ENCODE results near the gene STK39. TPM values are rescaled to one million over a fixed set of nuclear protein-coding genes. Genes with fewer than 3 reads are reported as not detected.
"Not testable (repeated sequence)": the region's sequence is repeated elsewhere in the genome, so short reads cannot be mapped to it uniquely, and the experiment has no call there.

STK39 gene
- 10 to 100 TPM; 27.3 to 28.8 TPM for total RNA-seq

DNA sequence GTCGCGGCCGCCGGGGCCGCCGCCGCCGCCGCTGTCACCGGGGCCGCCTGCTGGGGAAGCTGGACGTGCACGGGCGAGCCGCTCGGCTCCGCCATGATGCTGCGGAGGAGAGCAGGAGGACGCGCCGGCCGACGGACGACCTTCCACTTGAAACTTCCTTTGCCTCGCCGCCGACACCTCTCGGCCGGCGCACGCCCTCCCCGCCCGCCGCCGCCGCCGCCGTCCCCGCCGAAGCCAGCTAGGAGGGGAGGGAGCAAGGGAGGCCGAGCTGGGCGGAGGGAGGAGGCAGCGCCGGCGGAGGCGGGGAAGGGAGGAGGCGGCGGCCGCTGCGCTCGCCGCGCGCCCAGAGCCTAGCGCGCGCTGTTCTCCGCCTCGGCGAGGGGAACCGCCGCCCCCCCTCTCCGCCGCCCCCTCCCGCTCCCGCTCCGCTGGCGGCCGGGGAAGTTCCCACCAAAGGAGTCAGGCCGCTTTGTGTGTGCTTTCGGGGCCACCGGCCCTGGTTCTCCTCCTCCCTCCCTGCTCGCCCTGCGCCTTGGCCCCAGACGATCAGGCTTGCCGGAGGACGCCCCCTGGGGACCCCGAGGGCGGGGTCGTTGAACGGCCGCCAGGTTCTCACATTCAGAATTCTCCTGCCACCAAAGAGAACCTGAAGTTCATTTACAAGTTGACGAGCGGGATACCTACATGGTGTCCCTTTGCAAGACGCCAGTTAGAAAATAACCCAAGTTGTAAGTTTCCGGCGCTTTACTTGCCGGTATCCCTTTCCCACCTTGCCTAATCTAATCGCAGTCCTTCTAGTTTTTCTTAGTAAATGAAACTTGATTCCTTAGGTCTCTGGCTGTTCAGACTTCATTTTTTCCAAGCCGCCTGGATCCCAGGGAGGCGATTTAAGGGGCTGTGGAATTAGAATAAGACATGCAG is at the start of gene STK39:
Gene STK39 (minus strand): TSS at position 255 of the 921 bp plus-strand sequence. CDS start 160 bp downstream, at position 95.
- ATAC-seq (ENCODE audit: low read depth) (peak; percentile 73), DNase-seq (peak; percentile 79)
- peaks cover 5% of the 10 kb centered on the region for H3K27me3 Mint-ChIP-seq
- peaks cover 5% of the 10 kb centered on the region for H3K36me3 Mint-ChIP-seq
- H3K27ac Mint-ChIP-seq, result peak within 1 kb of the TSS; percentile 94
- POLR2A ChIA-PET, result interaction anchor here (0.6 to 1.3 kb wide), 4 partner anchors 52 to 613 kb away, joined by 3 to 9 read pairs (median 4); no protein-coding TSS in a partner anchor
- no peaks in the 10 kb centered on the region for H3K9me3 Mint-ChIP-seq
- H3K4me3 Mint-ChIP-seq, result peak within 1 kb of the TSS; percentile 94
- H3K4me1 Mint-ChIP-seq, result peaks cover 29% of the 10 kb centered on the region

DNA sequence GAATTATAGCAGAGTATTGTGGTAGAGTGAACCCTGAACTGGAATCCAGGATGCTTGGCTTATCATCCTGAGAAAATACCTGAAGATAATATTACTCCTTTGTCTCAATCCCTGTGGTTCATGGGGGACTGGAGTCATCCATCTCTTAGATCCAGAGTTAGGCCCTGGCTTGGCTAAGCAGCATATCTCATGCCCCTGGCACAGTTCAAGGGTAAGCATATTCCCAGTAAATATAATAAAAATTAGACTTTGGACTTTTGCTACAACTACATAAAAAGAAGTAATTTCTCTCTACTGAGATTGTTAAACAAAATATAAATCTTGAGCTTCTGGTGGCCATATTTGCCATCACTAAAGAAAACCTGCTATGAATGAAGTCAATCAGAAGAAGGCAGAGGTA is 47.7 kb upstream of the STK39 start:
- Mint-ChIP-seq H3K27ac (no peak overlapping the region), H3K36me3 (no peaks in the 10 kb centered on the region), H3K9me3 (no peaks in the 10 kb centered on the region), H3K4me1 (no peaks in the 10 kb centered on the region), H3K27me3 (peaks cover 6% of the 10 kb centered on the region), H3K4me3 (no peak overlapping the region)
- POLR2A ChIA-PET, result no interaction called here
- DNase-seq (no peak), ATAC-seq (ENCODE audit: low read depth) (no peak)

DNA sequence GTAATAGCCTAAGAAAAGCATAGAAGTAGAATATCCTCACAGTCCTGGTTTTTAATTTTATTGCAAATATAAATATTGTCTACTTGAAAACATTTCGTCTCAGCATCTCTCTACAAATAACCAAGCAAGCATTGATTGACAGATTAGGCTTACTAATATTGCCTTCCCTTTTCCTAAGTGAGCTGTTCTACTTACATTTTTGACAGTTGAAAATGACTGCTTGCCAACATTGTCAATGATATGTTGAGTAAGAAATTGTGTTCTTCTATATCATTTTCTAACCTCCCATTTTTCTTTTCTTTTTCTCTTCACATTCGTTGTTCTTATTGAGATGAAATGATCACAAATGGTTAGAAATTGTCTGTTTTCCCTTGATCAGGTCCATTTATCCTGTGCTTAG is 47.0 kb upstream of the STK39 start:
- POLR2A ChIA-PET, result no interaction called here
- H3K27ac Mint-ChIP-seq, result no peak overlapping the region
- no peak for DNase-seq
- H3K36me3 Mint-ChIP-seq, result no peaks in the 10 kb centered on the region
- no peak overlapping the region for H3K4me3 Mint-ChIP-seq
- H3K9me3 Mint-ChIP-seq, result no peaks in the 10 kb centered on the region
- no peaks in the 10 kb centered on the region for H3K4me1 Mint-ChIP-seq
- no peak for ATAC-seq (ENCODE audit: low read depth)
- H3K27me3 Mint-ChIP-seq, result peaks cover 6% of the 10 kb centered on the region

DNA sequence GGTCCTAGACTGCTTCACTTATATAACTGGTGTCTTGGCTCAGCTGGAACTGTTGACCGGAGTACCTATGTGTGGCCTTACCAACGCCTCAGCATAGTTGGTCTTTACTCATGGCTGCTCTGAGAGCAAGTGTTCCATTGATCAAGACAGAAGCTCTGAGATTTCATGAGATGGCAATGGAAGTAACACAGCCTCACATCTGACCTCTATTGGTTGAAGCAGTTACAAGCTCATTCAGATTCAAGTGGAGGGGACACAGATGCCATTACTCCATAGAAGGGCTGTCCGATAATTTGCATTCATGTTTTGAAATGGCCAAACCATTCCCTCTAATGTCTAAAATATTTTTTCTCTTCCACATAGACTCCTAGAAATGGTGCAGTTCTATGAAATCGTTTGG is 46.4 kb upstream of the STK39 start:
- no peaks in the 10 kb centered on the region for H3K4me1 Mint-ChIP-seq
- no peaks in the 10 kb centered on the region for H3K36me3 Mint-ChIP-seq
- H3K9me3 Mint-ChIP-seq, result no peaks in the 10 kb centered on the region
- peaks cover 6% of the 10 kb centered on the region for H3K27me3 Mint-ChIP-seq
- ATAC-seq (ENCODE audit: low read depth) (no peak), DNase-seq (no peak)
- H3K27ac Mint-ChIP-seq, result no peak overlapping the region
- no peak overlapping the region for H3K4me3 Mint-ChIP-seq
- POLR2A ChIA-PET, result no interaction called here

DNA sequence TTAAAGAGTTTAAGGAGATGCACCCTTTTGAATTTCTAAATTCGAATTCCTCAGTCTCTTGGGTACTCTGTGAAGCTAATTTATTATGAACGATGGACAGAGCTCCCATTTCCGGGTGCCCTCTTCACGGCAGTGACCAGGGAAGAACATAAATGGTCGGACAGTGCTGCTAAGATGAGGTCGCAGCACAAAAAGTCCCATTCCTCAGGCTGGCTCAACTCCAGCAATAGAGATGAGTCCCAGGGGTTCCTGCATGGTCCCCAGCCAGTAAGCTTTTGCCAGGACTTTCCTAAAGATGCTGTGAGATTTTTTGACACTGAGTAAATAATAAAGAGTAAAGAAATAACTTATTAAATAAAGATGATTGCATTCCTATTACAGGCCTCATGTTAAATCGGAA is 43.0 kb upstream of the STK39 start:
- DNase-seq, result no peak
- no peaks in the 10 kb centered on the region for H3K36me3 Mint-ChIP-seq
- H3K9me3 Mint-ChIP-seq, result no peaks in the 10 kb centered on the region
- no peaks in the 10 kb centered on the region for H3K4me1 Mint-ChIP-seq
- H3K27me3 Mint-ChIP-seq, result no peaks in the 10 kb centered on the region
- POLR2A ChIA-PET, result no interaction called here
- no peak overlapping the region for H3K27ac Mint-ChIP-seq
- no peak overlapping the region for H3K4me3 Mint-ChIP-seq
- ATAC-seq (ENCODE audit: low read depth), result no peak

DNA sequence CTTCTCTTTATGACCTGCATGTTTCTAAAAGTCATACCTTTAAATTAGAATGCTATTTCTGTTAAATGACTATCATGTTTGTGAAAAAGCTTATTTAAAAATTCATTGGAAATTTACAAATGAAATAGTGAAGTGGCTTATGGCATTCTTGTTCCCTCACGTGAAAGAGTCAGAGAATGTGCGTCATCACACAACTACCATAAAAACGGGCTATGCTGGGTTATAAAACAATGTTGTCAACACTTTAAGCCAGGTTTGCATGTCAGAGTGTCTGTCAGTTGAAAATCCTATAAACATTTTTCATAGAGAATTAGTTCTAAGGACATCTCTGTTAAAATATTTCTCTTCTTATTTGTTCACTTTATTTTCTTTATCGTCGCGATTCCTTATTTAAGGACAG is 42.5 kb upstream of the STK39 start:
- POLR2A ChIA-PET, result no interaction called here
- H3K27ac Mint-ChIP-seq, result no peak overlapping the region
- ATAC-seq (ENCODE audit: low read depth), result no peak

DNA sequence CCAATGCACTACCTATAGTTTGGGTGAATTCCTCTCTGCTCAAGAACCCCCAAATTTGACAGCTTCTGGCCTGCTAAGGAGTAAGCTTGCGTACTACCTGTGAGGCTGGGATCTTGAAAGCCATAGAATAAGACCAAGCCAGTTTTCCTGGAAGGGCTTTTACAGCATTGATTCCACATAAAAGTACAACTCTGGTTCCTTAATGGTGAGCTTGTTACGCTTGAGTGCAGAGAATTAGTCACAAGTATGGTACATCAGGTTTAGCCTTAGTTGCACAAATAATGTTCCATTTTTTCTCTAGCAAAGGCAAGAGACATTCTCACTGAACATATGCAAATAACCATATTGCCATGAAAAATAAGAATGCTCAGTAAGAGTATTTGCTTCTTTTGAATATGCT is 39.1 kb upstream of the STK39 start:
- ATAC-seq (ENCODE audit: low read depth), result no peak
- H3K27me3 Mint-ChIP-seq, result no peaks in the 10 kb centered on the region
- no peak overlapping the region for H3K4me3 Mint-ChIP-seq
- no peaks in the 10 kb centered on the region for H3K36me3 Mint-ChIP-seq
- H3K4me1 Mint-ChIP-seq, result no peaks in the 10 kb centered on the region
- H3K9me3 Mint-ChIP-seq, result no peaks in the 10 kb centered on the region
- DNase-seq, result no peak
- POLR2A ChIA-PET, result no interaction called here
- H3K27ac Mint-ChIP-seq, result no peak overlapping the region

More for the DNA sequence above, 42.5 kb upstream of the STK39 start:
- no peaks in the 10 kb centered on the region for H3K36me3 Mint-ChIP-seq
- H3K27me3 Mint-ChIP-seq, result no peaks in the 10 kb centered on the region
- H3K4me3 Mint-ChIP-seq, result no peak overlapping the region
- no peak for DNase-seq
- no peaks in the 10 kb centered on the region for H3K9me3 Mint-ChIP-seq
- no peaks in the 10 kb centered on the region for H3K4me1 Mint-ChIP-seq

DNA sequence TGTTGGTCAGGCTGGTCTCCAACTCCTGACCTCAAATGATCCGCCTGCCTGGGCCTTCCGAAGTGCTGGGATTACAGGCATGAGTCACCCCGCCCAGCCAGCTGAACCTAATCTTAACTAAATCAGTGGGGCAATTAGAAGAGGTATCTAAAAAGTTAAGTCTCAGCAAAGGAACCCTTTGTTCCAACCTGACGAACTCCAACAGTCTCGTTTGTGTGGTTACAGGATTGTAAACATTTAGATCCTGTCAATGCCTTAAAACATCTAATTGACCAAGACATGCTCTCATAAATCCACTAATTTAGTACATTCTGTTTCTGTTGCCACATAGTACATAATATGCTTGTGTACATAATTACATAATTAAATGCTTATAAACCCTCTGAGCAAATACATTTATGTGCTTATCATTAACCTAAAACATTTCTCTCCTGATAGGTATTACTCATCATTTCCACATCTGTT is 31.1 kb upstream of the STK39 start:
- DNase-seq, result no peak

DNA sequence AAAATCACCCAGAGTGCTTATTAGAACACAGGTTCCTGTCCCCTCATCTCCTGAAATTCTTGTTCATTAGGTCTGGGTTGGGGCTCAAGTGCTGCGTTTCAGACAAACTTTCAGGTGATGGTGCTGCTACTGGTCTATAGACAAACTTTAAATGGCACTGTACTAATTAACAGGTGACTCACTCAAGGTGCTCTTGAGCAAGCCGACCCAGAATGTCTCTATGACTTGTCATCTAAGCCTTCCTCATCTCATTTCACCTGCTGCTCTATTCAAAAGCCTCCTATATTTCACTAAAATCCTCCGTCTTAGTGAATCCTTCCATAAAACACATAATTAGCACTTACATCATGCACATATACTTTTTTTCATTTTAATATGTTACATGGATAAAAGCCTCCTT is 29.9 kb upstream of the STK39 start:
- Mint-ChIP-seq H3K9me3 (no peaks in the 10 kb centered on the region), H3K36me3 (no peaks in the 10 kb centered on the region), H3K27ac (no peak overlapping the region), H3K27me3 (peaks cover 31% of the 10 kb centered on the region), H3K4me1 (no peaks in the 10 kb centered on the region), H3K4me3 (no peak overlapping the region)
- ATAC-seq (ENCODE audit: low read depth) (no peak), DNase-seq (no peak)
- POLR2A ChIA-PET, result no interaction called here

More for the DNA sequence above, 31.1 kb upstream of the STK39 start:
- POLR2A ChIA-PET, result no interaction called here
- H3K27ac Mint-ChIP-seq, result no peak overlapping the region
- no peaks in the 10 kb centered on the region for H3K9me3 Mint-ChIP-seq
- no peaks in the 10 kb centered on the region for H3K36me3 Mint-ChIP-seq
- H3K27me3 Mint-ChIP-seq, result peaks cover 31% of the 10 kb centered on the region
- no peaks in the 10 kb centered on the region for H3K4me1 Mint-ChIP-seq
- no peak overlapping the region for H3K4me3 Mint-ChIP-seq
- ATAC-seq (ENCODE audit: low read depth), result no peak

DNA sequence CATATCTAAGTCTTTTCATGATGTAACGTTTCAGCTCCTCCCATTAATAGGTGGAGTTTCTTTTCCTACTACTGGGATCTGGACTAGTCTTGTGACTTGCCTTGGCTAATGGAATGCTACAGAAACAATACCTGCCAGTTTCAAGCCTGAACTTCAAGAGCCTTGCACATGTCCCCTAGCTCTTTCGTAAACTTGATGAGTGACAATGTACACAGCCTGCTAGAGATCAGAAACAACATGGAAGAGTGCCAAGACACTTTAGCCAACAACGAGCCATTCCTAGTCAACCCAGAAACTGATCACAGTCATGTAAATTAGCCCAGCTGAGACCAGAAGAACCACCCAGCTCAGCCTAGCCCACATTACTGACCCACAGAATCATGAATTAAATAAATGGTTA is 24.8 kb upstream of the STK39 start:
- Mint-ChIP-seq H3K4me3 (no peak overlapping the region), H3K27ac (no peak overlapping the region), H3K9me3 (no peaks in the 10 kb centered on the region), H3K4me1 (no peaks in the 10 kb centered on the region), H3K27me3 (peaks cover 9% of the 10 kb centered on the region), H3K36me3 (no peaks in the 10 kb centered on the region)
- POLR2A ChIA-PET, result no interaction called here
- ATAC-seq (ENCODE audit: low read depth) (no peak), DNase-seq (no peak)

DNA sequence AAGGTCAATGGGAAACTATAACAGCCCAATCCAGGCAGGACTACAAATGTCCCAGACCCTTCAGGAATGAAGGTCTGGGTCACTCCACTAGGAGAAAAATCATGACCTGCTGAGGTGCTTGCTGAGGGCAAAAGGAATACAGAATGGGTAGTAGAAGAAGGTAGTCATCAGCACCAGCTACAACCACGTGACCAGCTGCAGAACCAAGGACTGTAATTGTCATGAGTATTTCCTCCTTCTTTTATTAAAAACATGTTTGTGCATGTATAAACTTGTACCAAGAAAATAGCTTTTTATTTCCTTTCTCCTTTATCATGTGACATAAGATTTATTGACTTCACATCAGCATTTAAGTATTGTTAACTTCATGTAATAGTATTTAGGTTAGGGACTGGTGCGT is 15.5 kb upstream of the STK39 start:
- H3K27me3 Mint-ChIP-seq; DNase-seq; H3K27ac Mint-ChIP-seq; H3K4me3 Mint-ChIP-seq; H3K9me3 Mint-ChIP-seq; POLR2A ChIA-PET; H3K4me1 Mint-ChIP-seq; ATAC-seq (ENCODE audit: low read depth); H3K36me3 Mint-ChIP-seq: not testable (repeated sequence)

DNA sequence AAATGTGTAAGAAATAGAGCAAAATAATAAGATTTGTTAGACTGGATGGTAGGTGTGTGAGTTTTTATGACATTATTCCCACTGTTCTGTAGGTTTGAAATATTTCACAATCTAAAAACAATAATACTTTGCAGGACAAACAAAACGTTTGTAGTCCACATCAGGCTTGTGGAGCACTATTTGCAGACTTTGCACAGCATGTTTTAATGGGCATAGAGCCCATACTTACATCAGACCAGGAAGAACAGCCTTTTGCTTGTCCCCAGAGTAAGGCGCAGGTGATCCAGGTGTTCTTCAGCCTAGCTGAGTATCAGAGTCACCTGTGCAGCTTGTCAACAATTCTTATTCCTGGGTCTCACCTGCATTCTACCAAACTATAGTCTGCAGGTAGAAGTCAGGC is 9.1 kb upstream of the STK39 start:
- no peaks in the 10 kb centered on the region for H3K36me3 Mint-ChIP-seq
- DNase-seq, result no peak
- H3K9me3 Mint-ChIP-seq, result peaks cover 9% of the 10 kb centered on the region
- H3K27me3 Mint-ChIP-seq, result peaks cover 3% of the 10 kb centered on the region
- ATAC-seq (ENCODE audit: low read depth), result no peak
- no peak overlapping the region for H3K27ac Mint-ChIP-seq
- peaks cover 2% of the 10 kb centered on the region for H3K4me1 Mint-ChIP-seq
- POLR2A ChIA-PET, result no interaction called here
- no peak overlapping the region for H3K4me3 Mint-ChIP-seq

DNA sequence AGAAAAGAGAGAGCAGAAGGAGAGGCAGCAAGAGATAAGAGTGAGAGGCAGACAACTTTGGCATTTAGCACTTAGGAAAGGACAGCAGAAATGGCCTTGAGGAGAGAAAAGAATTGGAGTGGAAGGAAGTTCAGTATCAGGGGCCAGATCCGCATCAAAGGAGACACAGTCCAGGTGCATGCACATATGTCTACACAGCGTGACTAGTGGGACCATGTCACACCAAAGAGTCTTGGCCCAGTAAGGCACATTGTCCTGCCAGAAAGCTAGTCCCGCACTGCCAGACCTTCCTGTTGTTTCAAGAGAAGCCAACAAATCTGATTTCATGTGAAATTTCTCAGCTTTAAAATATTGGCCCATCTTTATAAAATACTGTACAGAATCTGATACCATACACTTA is 8.5 kb upstream of the STK39 start:
- POLR2A ChIA-PET, result no interaction called here
- ATAC-seq (ENCODE audit: low read depth), result no peak
- no peaks in the 10 kb centered on the region for H3K36me3 Mint-ChIP-seq
- H3K9me3 Mint-ChIP-seq, result peaks cover 9% of the 10 kb centered on the region
- no peak overlapping the region for H3K4me3 Mint-ChIP-seq
- H3K27ac Mint-ChIP-seq, result no peak overlapping the region
- peaks cover 2% of the 10 kb centered on the region for H3K4me1 Mint-ChIP-seq
- H3K27me3 Mint-ChIP-seq, result peaks cover 3% of the 10 kb centered on the region
- DNase-seq, result no peak

DNA sequence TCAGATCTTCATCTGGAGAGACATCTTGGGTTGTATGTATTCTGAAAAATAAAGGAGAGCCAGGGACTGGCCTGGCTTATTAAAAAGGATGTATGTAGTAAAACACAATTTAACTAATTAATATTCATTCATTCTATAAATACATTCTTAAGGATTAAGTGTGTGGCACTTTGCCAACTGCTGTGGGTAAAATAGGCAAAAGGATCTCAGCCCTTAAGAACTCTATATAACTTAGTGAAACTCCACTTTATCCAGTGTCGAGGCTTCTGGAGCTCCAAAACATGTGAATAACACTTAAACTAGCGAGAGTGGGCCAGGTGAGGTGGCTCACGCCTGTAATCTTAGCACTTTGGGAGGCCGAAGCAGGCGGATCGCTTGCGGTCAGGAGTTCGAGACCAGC is 7.7 kb upstream of the STK39 start:
- Mint-ChIP-seq H3K9me3 (peaks cover 9% of the 10 kb centered on the region), H3K4me1 (peaks cover 2% of the 10 kb centered on the region), H3K27ac (no peak overlapping the region), H3K4me3 (no peak overlapping the region), H3K36me3 (no peaks in the 10 kb centered on the region), H3K27me3 (peaks cover 3% of the 10 kb centered on the region)
- ATAC-seq (ENCODE audit: low read depth) (no peak), DNase-seq (no peak)
- POLR2A ChIA-PET, result no interaction called here
